Chondrocyte (in vitro differentiated cells): Measurements from ENCODE around the gene NUPR1. TPM values are rescaled to one million over a fixed set of nuclear protein-coding genes. Genes with fewer than 3 reads are reported as not detected.
"Not testable (repeated sequence)": the region's sequence is repeated elsewhere in the genome, so short reads cannot be mapped to it uniquely, and the experiment has no call there.

ENCODE experiments used
- DNase-seq: peaks from one replicate; pipeline ENCODE4 v3.0.0; 2021; ENCODE audit warnings: mixed read lengths, low spot score
- H3K27ac Mint-ChIP-seq: one replicate; pipeline ENCODE4 v1.8.0; 2021; ENCODE audit warnings: mild to moderate bottlenecking, moderate library complexity, mixed read lengths; ENCODE audit not compliant: unreplicated experiment
- H3K27me3 Mint-ChIP-seq: 2 replicates; pipeline ENCODE4 v1.8.0; 2021; ENCODE audit warnings: low read depth, mixed read lengths
- H3K36me3 Mint-ChIP-seq: 2 replicates; pipeline ENCODE4 v1.8.0; 2021; ENCODE audit warnings: low read depth, mixed read lengths
- H3K4me1 Mint-ChIP-seq: 2 replicates; pipeline ENCODE4 v1.8.0; 2021; ENCODE audit warnings: low read depth, mild to moderate bottlenecking, mixed read lengths
- H3K4me3 Mint-ChIP-seq: one replicate; pipeline ENCODE4 v1.8.0; 2021; ENCODE audit warnings: mild to moderate bottlenecking, moderate library complexity, mixed read lengths; ENCODE audit not compliant: unreplicated experiment
- H3K9me3 Mint-ChIP-seq: 2 replicates; pipeline ENCODE4 v1.8.0; 2021; ENCODE audit warnings: low read depth, mixed read lengths
- CTCF ChIP-seq: fragments of 200-600 bp; sonication (generic); IDR thresholded peaks from 2 replicates; pipeline ENCODE4 v1.5.0; 2021; ENCODE audit warnings: antibody characterized with exemption, mild to moderate bottlenecking, moderate library complexity
- total RNA-seq: library from RNA; stranded (reverse); gene quantifications from 3 replicates; pipeline ENCODE4 v1.2.1, GENCODE V29; 2021

Gene NUPR1
- total RNA-seq, 1 donor from 2014 or later: 289 TPM

GRCh38 chr16:28486266-28486665 is 52.5 kb downstream of the NUPR1 start:
- DNase-seq: peak; percentile 56
- Mint-ChIP-seq H3K27ac (no peak overlapping the region), H3K4me3 (no peak overlapping the region), H3K9me3 (no peaks in the 10 kb centered on the region), H3K36me3 (peaks cover 11% of the 10 kb centered on the region), H3K27me3 (no peaks in the 10 kb centered on the region), H3K4me1 (peaks cover 3% of the 10 kb centered on the region)
- TF ChIP-seq CTCF: no peak

GRCh38 chr16:28483361-28483760 is 55.4 kb downstream of the NUPR1 start:
- H3K27me3 Mint-ChIP-seq, H3K27ac Mint-ChIP-seq, H3K4me3 Mint-ChIP-seq, H3K4me1 Mint-ChIP-seq, H3K9me3 Mint-ChIP-seq: not testable (repeated sequence)
- H3K36me3 Mint-ChIP-seq: peaks cover 10% of the 10 kb centered on the region
- DNase-seq: peak; percentile 51

Other genes starting within 250 kb of the NUPR1 start
- 1.5 to 2.8 TPM (median 1.7 TPM) in 3 replicates for gene SBK1, start 246.4 kb downstream of the NUPR1 start, total RNA-seq
- gene NPIPB6, start 175.5 kb downstream of the NUPR1 start, total RNA-seq: 1.9 to 4.6 TPM (median 3.4 TPM) in 3 replicates
- gene EIF3CL, start 135.1 kb downstream of the NUPR1 start, total RNA-seq: 62.1 to 102 TPM (median 74.2 TPM) in 3 replicates
- gene NPIPB7, start 66.6 kb downstream of the NUPR1 start, total RNA-seq: 0.45 TPM in 1 of 3 replicates, not detected in the others
- gene CLN3, start 46.9 kb downstream of the NUPR1 start, total RNA-seq: 28.0 to 31.7 TPM (median 29.3 TPM) in 3 replicates
- gene APOBR, start 44.3 kb downstream of the NUPR1 start, total RNA-seq: 0.07 TPM in 1 of 3 replicates, not detected in the others
- gene IL27, start 32.1 kb downstream of the NUPR1 start, total RNA-seq: not detected in 3 replicates
- gene SGF29, start 14.9 kb upstream of the NUPR1 start, total RNA-seq: 14.6 to 18.4 TPM (median 17.1 TPM) in 3 replicates
- gene SULT1A2, start 58.1 kb upstream of the NUPR1 start, total RNA-seq: not detected in 3 replicates
- 1.1 to 4.9 TPM (median 2.2 TPM) in 3 replicates for gene SULT1A1, start 71.1 kb upstream of the NUPR1 start, total RNA-seq
- 0.49 to 1.4 TPM in 2 of 3 replicates, not detected in the other for gene NPIPB8, start 99.1 kb upstream of the NUPR1 start, total RNA-seq
- 605 to 734 TPM (median 729 TPM) in 3 replicates for gene EIF3C, start 172.5 kb upstream of the NUPR1 start, total RNA-seq
- gene NPIPB9, start 212.8 kb upstream of the NUPR1 start, total RNA-seq: 1.1 to 3.2 TPM (median 2.9 TPM) in 3 replicates